Kidney tubule cell (primary cell): ENCODE results near the gene MAGEF1.
A peak's percentile ranks its signal among the peaks of the same experiment; 100 is the strongest.

Source experiments
- DNase-seq: peaks from one replicate; pipeline ENCODE4 v3.0.0-alpha.2; 2018; ENCODE audit warnings: low spot score

Gene MAGEF1

GRCh38 chr3:184690192-184690883, 21.5 kb downstream of the MAGEF1 start:
- no peak for DNase-seq

GRCh38 chr3:184688882-184689271, 23.0 kb downstream of the MAGEF1 start:
- no peak for DNase-seq

DNA sequence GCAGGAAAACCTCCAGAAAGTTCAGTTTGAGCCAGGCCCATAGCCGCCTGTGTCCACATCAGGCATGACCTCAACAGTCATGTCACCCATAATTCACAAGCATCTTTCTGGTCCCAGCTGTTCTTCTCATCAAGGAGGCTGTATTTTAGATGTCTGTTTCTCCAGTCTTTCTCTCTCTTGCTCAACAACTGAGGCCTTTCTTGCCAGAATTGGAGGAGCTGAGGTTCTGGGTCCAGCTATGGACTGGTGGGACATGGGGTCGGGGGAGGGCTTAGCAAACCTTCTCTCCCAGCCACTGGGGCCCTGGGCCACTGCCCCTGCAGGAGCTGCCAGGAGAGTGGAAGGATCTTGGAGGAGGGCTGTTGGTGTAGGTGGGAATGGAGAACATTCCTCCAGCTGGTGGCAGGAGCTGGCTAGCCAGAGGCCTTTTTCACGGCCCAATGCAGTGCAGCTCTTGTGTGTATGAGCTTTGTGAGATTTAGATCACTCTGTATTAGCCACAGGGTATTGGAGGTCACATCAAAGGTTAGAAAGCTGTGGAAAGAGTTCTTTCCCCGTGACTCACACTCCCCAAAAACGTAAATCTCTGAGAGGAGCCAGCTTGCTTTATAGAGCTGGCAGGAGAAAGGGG, 23.5 kb downstream of the MAGEF1 start:
- DNase-seq = peak; percentile 53

GRCh38 chr3:184687363-184688015, 24.4 kb downstream of the MAGEF1 start:
- DNase-seq = no peak

DNA sequence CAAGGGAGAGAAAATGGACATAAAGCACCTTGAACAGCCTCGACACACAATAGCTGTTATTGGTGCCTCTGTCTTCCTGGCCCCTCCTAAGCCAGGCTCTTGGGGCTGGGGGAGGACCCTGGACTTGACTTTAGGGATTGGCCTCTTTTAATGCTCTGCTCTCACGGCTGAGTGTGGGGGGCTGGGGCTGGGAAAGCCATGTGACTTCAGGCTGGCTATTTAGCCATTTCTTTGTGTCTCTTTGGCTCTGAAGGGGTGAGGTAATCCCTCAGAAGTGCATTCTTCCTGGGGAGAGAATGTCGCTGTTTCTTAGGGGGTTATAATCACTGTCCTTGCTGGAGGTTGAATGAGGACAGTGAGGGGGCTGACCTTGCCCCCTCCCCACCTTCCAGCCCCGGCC, 26.2 kb downstream of the MAGEF1 start:
- no peak for DNase-seq

GRCh38 chr3:184685055-184685454, 26.8 kb downstream of the MAGEF1 start:
- DNase-seq = no peak

GRCh38 chr3:184683900-184684560, 27.8 kb downstream of the MAGEF1 start:
- no peak for DNase-seq

DNA sequence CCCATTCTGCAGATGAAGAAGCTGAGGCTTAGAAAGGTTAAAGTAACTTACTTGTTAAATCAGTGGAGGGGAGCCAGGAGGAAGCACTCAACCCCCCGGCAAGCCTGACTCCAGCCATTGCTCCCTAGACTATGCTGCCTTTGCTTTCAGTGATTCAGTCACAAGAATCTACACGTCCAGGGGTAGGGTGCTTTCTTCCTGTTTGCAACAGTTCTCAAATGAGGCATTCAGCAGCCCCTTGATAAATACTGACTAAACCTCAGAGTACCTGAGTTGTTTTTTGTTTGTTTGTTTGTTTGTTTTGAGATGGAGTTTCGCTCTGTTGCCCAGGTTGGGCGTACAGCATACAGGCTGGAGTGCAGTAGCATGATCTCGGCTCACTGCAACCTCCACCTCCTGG, 28.6 kb downstream of the MAGEF1 start:
- no peak for DNase-seq

- no peak for DNase-seq
These were observed 29.2 kb downstream of the MAGEF1 start for GRCh38 chr3:184682671-184683070.

- no peak for DNase-seq
These were observed 31.2 kb downstream of the MAGEF1 start for GRCh38 chr3:184680385-184681345.

- no peak for DNase-seq
These were observed 32.6 kb downstream of the MAGEF1 start for GRCh38 chr3:184679056-184679816.

GRCh38 chr3:184678317-184679055, 33.4 kb downstream of the MAGEF1 start:
- DNase-seq = no peak

DNA sequence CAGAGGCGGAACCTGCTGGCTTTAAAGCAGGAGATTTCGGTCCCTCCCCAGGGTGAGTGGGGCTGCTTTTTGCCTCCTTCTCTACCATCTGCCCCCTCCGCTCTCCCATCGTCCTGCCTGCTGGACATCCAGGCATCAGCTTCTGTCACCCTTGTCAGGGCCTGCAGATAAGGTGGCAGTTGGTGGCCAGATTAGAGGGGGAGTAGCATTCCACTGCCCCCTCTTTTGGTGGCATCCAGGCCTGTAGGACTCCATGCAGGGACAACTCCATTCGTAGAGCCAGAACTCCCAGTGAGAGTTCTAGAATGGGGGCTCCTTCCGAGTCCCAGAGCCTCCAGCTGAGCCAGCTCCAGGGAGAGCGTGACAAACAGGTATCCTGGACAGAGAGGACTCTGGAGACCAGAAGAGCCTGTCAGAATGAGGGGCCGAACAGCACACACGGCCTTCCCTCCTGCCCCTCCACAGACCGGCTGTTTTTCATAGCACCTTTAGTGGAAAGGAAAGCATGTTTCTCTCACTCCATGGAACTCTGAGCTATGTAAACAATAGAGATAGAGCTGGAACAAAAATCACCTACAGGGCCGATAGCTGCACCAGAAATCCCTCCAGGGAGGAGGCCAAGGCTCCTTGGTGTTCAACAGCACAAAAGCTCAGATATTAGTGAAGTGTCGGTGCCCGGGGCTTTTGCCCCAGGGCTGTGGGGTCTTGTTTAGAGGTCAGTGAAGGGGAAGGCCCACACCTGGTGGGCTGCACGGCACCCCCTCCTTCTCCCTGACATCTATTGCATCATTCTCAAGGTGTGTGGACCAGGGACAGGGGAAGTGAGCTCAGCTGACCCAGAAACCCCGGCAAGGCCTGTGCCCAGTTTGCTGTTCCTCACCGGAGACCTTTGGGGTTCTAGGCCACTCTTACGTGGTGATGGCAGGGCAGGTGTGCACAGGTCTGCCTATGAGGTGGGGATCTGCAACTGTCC, 34.2 kb downstream of the MAGEF1 start:
- no peak for DNase-seq

- no peak for DNase-seq
These were observed 34.9 kb downstream of the MAGEF1 start for GRCh38 chr3:184676927-184677326.

- DNase-seq = no peak
These were observed 37.2 kb downstream of the MAGEF1 start for GRCh38 chr3:184674626-184675025.

DNA sequence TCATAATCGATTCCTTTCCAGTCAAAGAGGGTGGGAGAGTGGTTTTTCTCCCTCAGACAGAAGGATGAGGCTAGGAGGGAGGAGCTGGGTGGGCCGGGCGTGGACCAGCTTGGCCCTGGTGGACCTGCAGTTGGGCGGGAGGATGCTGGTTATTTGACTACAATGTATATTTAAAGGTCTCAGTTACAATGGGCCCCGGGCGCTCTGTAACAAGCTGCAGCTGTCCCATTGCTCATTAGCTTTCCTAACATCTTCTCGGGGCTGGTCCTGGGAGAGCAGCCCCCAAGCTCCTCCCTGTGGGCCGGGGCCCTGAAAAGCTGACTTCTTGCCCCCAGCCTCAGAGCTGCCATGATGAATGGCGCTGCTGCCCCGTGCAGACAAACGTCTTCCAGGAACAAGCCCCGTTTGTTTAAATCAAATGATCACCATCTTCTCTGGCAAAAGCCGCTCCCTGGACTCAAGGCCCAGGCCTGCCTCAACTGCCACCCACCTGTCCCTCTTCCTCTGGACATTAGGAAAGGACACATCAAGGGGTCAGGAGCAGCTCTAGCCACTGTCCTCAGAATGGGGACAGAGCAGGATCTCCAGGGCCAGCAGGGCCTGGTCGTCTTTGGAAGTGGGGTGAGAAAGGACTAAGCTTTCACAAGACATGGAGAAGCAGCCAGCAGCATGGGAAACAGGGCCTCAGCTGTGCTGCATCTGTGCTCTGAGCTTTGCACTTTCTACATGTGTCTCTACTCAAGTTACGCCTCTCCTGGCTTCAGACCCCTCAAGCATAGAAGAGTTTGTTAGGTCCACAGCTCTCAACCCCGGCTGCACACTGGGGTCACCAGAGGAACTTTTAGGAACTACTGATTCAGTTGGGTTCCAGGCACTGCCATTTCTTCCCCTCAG, 38.6 kb downstream of the MAGEF1 start:
- no peak for DNase-seq

DNA sequence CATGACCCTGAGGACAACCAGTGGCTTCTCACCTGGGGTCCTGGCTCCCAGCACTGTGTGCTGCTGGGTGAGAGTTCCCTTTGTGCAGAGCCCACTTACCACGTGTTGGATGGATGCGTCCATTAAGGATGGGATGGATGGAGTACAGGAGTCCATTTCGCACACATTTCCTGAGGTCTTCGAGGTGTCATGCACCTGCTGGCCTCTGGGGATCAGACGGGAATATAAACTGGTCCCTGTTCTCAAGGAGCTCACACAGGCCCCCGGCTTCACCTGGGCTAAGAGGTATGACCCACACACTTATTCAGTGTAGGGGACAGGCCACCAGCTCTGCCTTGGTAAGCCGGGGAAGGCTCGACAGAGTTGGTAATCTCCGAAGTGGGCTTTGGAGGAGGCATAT, 39.5 kb downstream of the MAGEF1 start:
- no peak for DNase-seq

DNA sequence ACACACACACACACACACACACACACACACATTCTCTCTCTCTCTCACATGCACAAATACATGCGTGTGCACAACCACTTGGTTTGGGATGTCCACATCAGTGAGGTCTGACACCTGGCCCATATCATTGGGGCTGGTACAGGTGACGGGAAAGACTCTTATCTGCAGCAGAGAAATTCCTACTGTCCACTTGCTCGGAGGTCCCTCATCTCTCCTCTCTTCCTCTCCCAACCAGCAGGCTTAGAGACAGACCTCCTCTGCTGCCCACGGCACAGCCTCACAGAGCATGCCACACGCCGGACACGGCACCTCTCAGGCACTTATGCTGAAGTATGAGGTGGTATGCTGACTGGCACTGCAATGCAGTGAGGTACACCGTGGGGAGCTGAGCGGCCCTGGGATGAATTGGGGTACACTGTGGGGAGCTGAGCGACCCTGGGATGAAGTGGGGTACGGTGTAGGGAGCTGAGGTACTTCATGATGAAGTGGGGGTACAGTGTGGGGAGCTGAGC, 41.7 kb downstream of the MAGEF1 start:
- no peak for DNase-seq
